Measurements from ENCODE around the gene RPS6KB2.

- no peak for TF ChIP-seq REST (IDR thresholded peaks at IDR 0.05; ENCODE audit: insufficient read depth in 1 of 2, low read depth in 2 of 2, low read length in 2 of 2)
- TF ChIP-seq POLR2AphosphoS5 (IDR thresholded peaks at IDR 0.05; ENCODE audit: low read depth, low read length), result no peak
- TF ChIP-seq TAF1 (IDR thresholded peaks at IDR 0.05; ENCODE audit: borderline replicate concordance, insufficient read depth, low read length), result peak; percentile 37; the same call in 1 of the 2 replicates
These were observed 41.2 kb upstream of the RPS6KB2 start for GRCh38 chr11:67387069-67387468.
